Activated T-helper 17 cell treated with anti-CD3 and anti-CD28 coated beads, Interleukin-2, amount 50 U/mL, for 72 hours (primary cell): ENCODE measurements around the gene SERPINA5. TPM values are rescaled to one million over a fixed set of nuclear protein-coding genes. Genes with fewer than 3 reads are reported as not detected.
A peak's percentile ranks its signal among the peaks of the same experiment; 100 is the strongest.

Experiments used
- ATAC-seq: fragments of 150-1000 bp; cut with Tn5 transposase; replicated peaks from 2 replicates; pipeline ENCODE4 v1.10.0; 2021; ENCODE audit warnings: mild to moderate bottlenecking, moderate library complexity
- H3K27ac Mint-ChIP-seq: one replicate; pipeline ENCODE4 v1.8.0; 2022; ENCODE audit warnings: mixed read lengths
- H3K27me3 Mint-ChIP-seq: one replicate; pipeline ENCODE4 v1.8.0; 2022; ENCODE audit warnings: mixed read lengths
- H3K36me3 Mint-ChIP-seq: one replicate; pipeline ENCODE4 v1.8.0; 2022; ENCODE audit warnings: low read depth, mild to moderate bottlenecking, mixed read lengths
- H3K4me1 Mint-ChIP-seq: one replicate; pipeline ENCODE4 v1.8.0; 2022; ENCODE audit warnings: mixed read lengths
- H3K4me3 Mint-ChIP-seq: one replicate; pipeline ENCODE4 v1.8.0; 2022; ENCODE audit warnings: mild to moderate bottlenecking, mixed read lengths
- H3K9me3 Mint-ChIP-seq: one replicate; pipeline ENCODE4 v1.8.0; 2022; ENCODE audit warnings: mixed read lengths
- total RNA-seq, 2 donors: library from RNA; stranded (reverse); gene quantifications; one replicate each; pipeline ENCODE4 v1.2.3, GENCODE V29; 2022

Gene SERPINA5
- total RNA-seq, 2 donors from 2014 or later = not detected

DNA sequence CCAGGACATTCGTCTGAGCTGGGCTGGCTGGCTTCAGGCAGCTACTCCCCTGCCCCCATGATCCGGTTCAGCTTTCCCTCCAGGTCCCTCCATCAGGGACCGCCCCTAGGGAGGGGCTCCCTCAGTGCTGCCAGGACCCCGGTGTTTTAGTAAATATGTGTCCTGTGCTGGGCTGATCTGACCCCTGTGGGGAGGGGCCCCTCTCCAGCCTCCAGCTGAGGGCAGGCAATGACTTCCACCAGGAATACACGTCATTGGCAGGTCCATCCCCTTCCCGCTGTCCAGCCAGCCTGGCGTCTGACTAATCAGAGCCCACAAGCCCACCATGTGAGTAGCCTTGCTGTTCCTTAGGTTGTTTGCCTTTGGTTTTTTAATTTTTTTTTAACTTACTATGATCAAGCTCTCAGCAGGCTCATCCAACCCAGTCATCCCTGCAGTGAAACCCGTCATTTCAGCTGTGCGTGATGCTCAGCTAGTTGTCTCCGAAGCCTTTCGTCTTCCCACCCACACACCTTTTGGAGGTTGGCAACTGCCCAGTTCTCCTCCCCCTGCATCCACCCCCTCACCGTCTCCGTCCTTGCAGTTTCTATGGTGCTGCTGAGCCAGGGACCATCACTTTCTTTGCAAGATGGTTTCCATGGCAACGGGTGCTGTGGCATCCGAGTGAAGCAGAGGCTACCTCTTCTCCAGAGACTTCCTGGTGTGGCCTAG is 35.9 kb upstream of the SERPINA5 start:
- no peaks in the 10 kb centered on the region for H3K4me1 Mint-ChIP-seq
- no peak for ATAC-seq
- H3K4me3 Mint-ChIP-seq = no peak overlapping the region
- H3K27me3 Mint-ChIP-seq = peaks cover 20% of the 10 kb centered on the region
- no peaks in the 10 kb centered on the region for H3K36me3 Mint-ChIP-seq
- no peak overlapping the region for H3K27ac Mint-ChIP-seq
- H3K9me3 Mint-ChIP-seq = no peaks in the 10 kb centered on the region

GRCh38 chr14:94547151-94547680 is 34.0 kb upstream of the SERPINA5 start:
- Mint-ChIP-seq H3K4me1 (no peaks in the 10 kb centered on the region), H3K36me3 (no peaks in the 10 kb centered on the region), H3K4me3 (no peak overlapping the region), H3K9me3 (no peaks in the 10 kb centered on the region), H3K27me3 (peaks cover 21% of the 10 kb centered on the region), H3K27ac (no peak overlapping the region)
- no peak for ATAC-seq

GRCh38 chr14:94547726-94548125 is 33.5 kb upstream of the SERPINA5 start:
- no peak overlapping the region for H3K4me3 Mint-ChIP-seq
- no peaks in the 10 kb centered on the region for H3K9me3 Mint-ChIP-seq
- no peaks in the 10 kb centered on the region for H3K4me1 Mint-ChIP-seq
- no peak for ATAC-seq
- H3K36me3 Mint-ChIP-seq = no peaks in the 10 kb centered on the region
- no peak overlapping the region for H3K27ac Mint-ChIP-seq
- peaks cover 26% of the 10 kb centered on the region for H3K27me3 Mint-ChIP-seq

- H3K27ac Mint-ChIP-seq = no peak overlapping the region
- peaks cover 32% of the 10 kb centered on the region for H3K27me3 Mint-ChIP-seq
Observed at GRCh38 chr14:94548131-94548998, 32.9 kb upstream of the SERPINA5 start.

GRCh38 chr14:94548999-94549985 is 31.9 kb upstream of the SERPINA5 start:
- Mint-ChIP-seq H3K4me1 (no peaks in the 10 kb centered on the region), H3K27ac (no peak overlapping the region), H3K9me3 (peaks cover 4% of the 10 kb centered on the region), H3K36me3 (no peaks in the 10 kb centered on the region), H3K27me3 (peaks cover 32% of the 10 kb centered on the region), H3K4me3 (no peak overlapping the region)
- ATAC-seq = peak; percentile 60

More at GRCh38 chr14:94548131-94548998, 32.9 kb upstream of the SERPINA5 start:
- H3K4me3 Mint-ChIP-seq = no peak overlapping the region
- peaks cover under 1% of the 10 kb centered on the region for H3K9me3 Mint-ChIP-seq
- no peak for ATAC-seq
- no peaks in the 10 kb centered on the region for H3K36me3 Mint-ChIP-seq
- H3K4me1 Mint-ChIP-seq = no peaks in the 10 kb centered on the region

DNA sequence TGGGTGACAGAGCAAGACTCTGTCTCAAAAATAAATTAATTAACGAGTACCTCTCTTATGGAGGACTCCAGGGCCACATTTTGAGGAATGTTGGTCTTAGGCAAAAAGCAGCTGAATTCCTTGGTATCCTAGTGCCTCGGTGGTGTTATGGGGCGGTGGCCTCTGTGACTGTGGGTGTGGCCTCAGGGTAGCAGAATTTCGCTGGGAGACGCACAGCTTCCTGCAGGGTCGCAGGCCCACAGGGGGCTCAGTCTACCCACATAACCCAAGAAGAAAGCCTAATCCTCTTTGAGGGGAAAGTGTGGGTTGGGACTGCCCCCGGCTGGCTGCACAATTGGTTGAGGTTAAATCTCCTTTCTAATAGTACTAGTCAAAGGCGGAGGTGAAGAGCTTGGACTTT is 31.2 kb upstream of the SERPINA5 start:
- H3K36me3 Mint-ChIP-seq = no peaks in the 10 kb centered on the region
- H3K4me1 Mint-ChIP-seq = no peaks in the 10 kb centered on the region
- H3K9me3 Mint-ChIP-seq = peaks cover 7% of the 10 kb centered on the region
- peaks cover 35% of the 10 kb centered on the region for H3K27me3 Mint-ChIP-seq
- H3K27ac Mint-ChIP-seq = no peak overlapping the region
- no peak overlapping the region for H3K4me3 Mint-ChIP-seq
- ATAC-seq = no peak

GRCh38 chr14:94555991-94556390 is 25.2 kb upstream of the SERPINA5 start:
- Mint-ChIP-seq H3K36me3 (no peaks in the 10 kb centered on the region), H3K9me3 (peaks cover 19% of the 10 kb centered on the region), H3K4me3 (no peak overlapping the region), H3K27ac (no peak overlapping the region), H3K27me3 (peaks cover 44% of the 10 kb centered on the region), H3K4me1 (no peaks in the 10 kb centered on the region)
- ATAC-seq = no peak

GRCh38 chr14:94557327-94557726 is 23.9 kb upstream of the SERPINA5 start:
- Mint-ChIP-seq H3K9me3 (peaks cover 19% of the 10 kb centered on the region), H3K4me1 (no peaks in the 10 kb centered on the region), H3K27me3 (peaks cover 36% of the 10 kb centered on the region), H3K36me3 (no peaks in the 10 kb centered on the region), H3K27ac (no peak overlapping the region), H3K4me3 (no peak overlapping the region)
- no peak for ATAC-seq

DNA sequence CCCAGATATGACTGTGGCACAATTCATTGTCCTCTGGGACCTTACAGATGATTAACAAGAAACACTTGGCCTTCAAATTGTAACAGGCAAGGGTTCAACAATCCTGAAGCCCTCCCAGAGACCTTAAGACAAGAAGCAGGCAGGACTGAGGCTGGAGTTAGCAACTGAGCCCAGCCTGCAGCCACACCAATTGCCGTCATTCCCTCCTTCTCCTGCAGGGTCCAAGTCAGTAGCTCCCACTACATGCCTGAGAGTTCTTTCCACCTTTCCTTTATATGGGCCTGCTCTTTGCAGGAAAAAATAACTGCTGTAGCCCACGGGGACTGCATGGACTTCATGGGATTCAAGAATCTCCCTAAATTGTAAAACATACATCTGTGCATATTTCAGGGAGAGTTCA is 22.4 kb upstream of the SERPINA5 start:
- Mint-ChIP-seq H3K27ac (no peak overlapping the region), H3K9me3 (peaks cover 16% of the 10 kb centered on the region), H3K36me3 (no peaks in the 10 kb centered on the region), H3K4me3 (no peak overlapping the region), H3K4me1 (no peaks in the 10 kb centered on the region), H3K27me3 (peaks cover 25% of the 10 kb centered on the region)
- ATAC-seq = no peak

DNA sequence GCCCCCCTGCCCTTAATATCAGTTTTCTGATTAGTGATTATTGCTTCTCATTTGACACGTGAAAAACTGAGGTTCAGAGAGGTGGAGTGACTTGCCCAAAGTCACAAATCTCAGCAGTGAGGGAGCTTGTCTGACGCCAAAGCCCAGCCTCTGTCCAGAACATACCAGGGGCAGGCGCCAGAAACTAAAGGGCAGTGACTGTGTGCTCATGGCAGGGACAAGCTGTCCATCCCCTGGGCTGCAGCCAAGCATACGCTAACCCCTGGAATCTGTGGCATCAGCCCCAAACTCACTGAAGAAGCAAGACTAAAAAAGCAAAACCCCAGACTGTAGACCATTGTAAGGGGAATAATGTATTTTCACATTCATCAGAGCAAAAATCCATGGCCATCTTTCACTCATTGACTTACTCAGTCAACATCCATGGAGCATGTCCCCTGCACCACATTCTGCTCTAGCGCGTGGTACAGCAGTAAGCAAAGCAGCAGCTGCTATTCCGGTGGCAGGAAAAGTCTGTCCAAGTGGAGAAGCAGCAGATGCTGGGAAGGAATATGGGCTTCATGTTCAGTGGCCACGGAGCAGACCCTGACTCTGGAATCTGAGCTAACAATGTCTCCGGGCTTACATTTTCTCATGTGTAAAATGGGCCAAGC is 21.5 kb upstream of the SERPINA5 start:
- H3K27ac Mint-ChIP-seq = no peak overlapping the region
- no peaks in the 10 kb centered on the region for H3K4me1 Mint-ChIP-seq
- no peaks in the 10 kb centered on the region for H3K36me3 Mint-ChIP-seq
- no peak for ATAC-seq
- no peak overlapping the region for H3K4me3 Mint-ChIP-seq
- peaks cover 15% of the 10 kb centered on the region for H3K9me3 Mint-ChIP-seq
- peaks cover 26% of the 10 kb centered on the region for H3K27me3 Mint-ChIP-seq

DNA sequence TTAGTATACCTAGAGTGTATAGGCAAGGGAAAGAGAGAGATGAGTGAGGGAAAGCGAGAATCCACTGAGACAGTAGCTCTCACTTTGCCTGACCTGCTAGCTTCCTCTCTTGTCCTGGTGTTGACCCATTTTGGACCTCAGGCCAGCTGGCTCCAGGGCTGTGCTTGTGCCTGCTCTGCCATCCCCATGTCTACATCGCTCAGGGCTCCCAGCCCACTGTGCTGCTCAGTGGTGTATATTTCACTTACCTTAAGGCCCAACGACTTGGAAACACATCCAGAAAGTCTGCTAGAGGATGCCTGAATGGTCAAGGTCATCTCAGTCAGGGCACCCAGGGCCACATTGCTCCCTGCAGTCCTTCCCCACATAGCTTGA is 20.9 kb upstream of the SERPINA5 start:
- H3K4me3 Mint-ChIP-seq = no peak overlapping the region
- H3K9me3 Mint-ChIP-seq = peaks cover 10% of the 10 kb centered on the region
- H3K27me3 Mint-ChIP-seq = peaks cover 21% of the 10 kb centered on the region
- no peaks in the 10 kb centered on the region for H3K4me1 Mint-ChIP-seq
- no peak overlapping the region for H3K27ac Mint-ChIP-seq
- no peaks in the 10 kb centered on the region for H3K36me3 Mint-ChIP-seq
- ATAC-seq = no peak

- no peak within 1 kb of the TSS for H3K27ac Mint-ChIP-seq
- no peak within 1 kb of the TSS for H3K4me3 Mint-ChIP-seq
- peaks cover 3% of the 10 kb centered on the region for H3K9me3 Mint-ChIP-seq
- peaks cover 16% of the 10 kb centered on the region for H3K27me3 Mint-ChIP-seq
- H3K4me1 Mint-ChIP-seq = no peaks in the 10 kb centered on the region
- H3K36me3 Mint-ChIP-seq = no peaks in the 10 kb centered on the region
- no peak for ATAC-seq
Observed at GRCh38 chr14:94560751-94561655, 20.2 kb upstream of the SERPINA5 start, which contains the start of gene SERPINA4. Gene SERPINA4, plus strand, starts transcription at chr14:94561442. Its CDS starts 2,041 bp downstream, at chr14:94563483.

- Mint-ChIP-seq H3K4me3 (no peak overlapping the region), H3K36me3 (no peaks in the 10 kb centered on the region), H3K9me3 (peaks cover 9% of the 10 kb centered on the region), H3K27me3 (peaks cover 20% of the 10 kb centered on the region), H3K4me1 (no peaks in the 10 kb centered on the region), H3K27ac (no peak overlapping the region)
- ATAC-seq = no peak
Observed at GRCh38 chr14:94561656-94562010, 19.6 kb upstream of the SERPINA5 start.
